AG10803 (cell line): ENCODE results near the gene SOX2.

Experiments
- DNase-seq: peaks from one replicate; pipeline ENCODE4 v3.0.0; 2010; ENCODE audit warnings: low read depth
- H3K4me3 ChIP-seq: 2 replicates; pipeline ENCODE4 v1.5.1; 2011; ENCODE audit warnings: mild to moderate bottlenecking, low read length, control low read depth
- TF ChIP-seq, protein P1 (sequence below): conservative IDR thresholded peaks from 2 replicates; pipeline ENCODE4 v1.5.1; 2011; ENCODE audit warnings: mild to moderate bottlenecking, low read length, control low read depth, inconsistent platforms

Gene SOX2

DNA sequence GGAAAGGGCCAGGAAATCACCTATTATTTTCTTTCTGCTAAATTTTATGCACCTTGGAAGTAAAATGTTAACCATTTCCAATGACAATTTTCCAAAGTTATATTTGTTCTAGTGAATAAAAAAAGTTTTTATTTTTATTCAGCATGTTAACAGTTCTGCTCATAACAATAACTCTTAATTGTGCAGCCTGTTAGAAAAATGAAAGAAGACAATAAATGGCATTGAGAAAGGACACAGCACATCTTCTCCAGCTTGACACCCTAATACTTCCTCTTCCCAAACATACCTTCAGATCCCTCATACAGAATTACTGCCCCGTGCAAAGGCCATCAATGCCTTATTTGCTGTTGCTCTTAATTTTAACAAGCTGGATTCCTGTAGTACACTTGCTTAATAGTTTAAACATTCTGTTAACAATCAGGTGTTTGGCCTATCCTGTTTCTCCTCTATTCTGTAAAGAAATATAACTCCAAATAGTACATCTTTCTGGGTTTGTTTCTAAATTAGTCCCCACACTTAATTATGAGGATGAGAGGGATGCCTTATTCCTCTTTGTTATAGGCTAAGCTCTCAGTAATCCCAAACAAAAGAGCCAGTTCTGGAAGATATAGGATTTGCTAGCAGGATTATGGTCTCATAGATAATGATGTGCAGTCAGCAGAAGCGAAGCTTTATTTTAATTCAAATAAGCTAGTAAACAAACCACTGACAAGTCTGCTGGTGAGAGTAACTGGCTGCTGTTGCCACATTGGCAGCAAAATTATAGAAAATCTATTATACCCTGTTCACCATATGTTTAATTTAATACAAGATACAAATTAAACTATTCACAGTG lies 19.2 kb upstream of the SOX2 start:
- DNase-seq, result no peak
- H3K4me3 ChIP-seq, result no peak overlapping the region
- TF ChIP-seq, protein P1, sequence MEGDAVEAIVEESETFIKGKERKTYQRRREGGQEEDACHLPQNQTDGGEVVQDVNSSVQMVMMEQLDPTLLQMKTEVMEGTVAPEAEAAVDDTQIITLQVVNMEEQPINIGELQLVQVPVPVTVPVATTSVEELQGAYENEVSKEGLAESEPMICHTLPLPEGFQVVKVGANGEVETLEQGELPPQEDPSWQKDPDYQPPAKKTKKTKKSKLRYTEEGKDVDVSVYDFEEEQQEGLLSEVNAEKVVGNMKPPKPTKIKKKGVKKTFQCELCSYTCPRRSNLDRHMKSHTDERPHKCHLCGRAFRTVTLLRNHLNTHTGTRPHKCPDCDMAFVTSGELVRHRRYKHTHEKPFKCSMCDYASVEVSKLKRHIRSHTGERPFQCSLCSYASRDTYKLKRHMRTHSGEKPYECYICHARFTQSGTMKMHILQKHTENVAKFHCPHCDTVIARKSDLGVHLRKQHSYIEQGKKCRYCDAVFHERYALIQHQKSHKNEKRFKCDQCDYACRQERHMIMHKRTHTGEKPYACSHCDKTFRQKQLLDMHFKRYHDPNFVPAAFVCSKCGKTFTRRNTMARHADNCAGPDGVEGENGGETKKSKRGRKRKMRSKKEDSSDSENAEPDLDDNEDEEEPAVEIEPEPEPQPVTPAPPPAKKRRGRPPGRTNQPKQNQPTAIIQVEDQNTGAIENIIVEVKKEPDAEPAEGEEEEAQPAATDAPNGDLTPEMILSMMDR, result no peak

DNA sequence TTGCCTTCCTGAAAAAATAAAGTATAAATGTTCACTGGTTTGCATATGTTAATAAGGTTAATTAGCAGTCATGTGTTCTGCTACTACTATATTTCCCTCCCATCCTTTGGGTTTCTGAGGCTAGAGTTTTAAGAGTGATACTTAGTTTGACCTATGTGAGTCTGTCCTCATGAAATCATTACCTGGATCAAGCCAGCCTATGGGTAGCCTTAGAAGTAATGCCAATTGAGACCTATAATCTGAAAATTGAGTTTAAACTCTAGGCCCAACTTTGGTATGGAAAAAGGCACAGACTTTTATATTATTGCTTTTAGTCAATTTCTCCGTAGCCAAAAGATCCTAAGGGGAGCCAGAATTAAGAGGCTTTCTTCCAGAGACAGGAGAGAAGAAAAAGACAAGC lies 18.4 kb upstream of the SOX2 start:
- DNase-seq, result no peak
- H3K4me3 ChIP-seq, result no peak overlapping the region
- TF ChIP-seq, protein P1, result no peak

- peak overlapping the region; percentile 17 for H3K4me3 ChIP-seq
- no peak for DNase-seq
- TF ChIP-seq, protein P1, result no peak
These were observed 16.7 kb upstream of the SOX2 start for GRCh38 chr3:181694805-181695660.

DNA sequence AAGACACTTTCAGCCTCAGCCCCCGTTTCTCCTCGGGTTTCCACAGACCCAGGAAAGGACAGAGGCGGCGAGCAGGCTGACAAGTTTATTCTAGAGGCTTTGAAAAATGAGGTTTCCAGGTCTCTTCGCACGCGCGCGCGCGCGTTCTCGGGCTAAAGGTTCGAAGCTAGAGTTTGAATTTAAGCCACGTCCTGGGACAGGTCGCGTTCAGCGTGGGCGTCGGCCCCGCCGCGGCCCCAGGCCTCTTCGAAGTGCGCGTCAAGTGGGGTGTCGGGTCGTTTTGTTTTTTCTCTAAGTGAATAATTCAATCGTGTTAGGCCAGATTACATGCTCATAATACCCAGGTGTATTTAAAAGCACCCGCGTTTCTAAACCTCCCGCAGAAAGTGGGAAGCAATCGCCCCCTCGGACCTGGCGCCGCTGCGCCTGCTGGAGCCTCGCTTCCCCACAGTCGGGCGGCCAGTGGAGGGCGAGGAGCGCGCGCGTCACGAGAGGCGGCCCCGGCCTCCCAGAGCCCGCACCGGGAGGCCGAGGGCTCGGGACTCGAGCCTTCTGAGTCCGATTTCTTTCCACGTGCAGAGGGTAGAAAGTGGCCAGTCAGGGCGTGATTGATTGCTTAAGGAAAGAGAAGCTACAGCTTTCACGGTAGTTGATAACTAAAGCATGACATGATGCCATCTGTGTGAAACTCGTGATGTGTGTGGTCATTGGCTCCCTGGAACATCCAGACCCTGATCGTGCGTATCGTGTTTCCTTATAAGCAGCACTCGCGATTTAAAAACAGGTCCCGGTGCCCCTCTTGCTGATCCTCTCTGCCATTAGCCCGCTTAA lies 15.8 kb upstream of the SOX2 start:
- TF ChIP-seq, protein P1, result no peak
- peak overlapping the region; percentile 17 for H3K4me3 ChIP-seq
- no peak for DNase-seq

GRCh38 chr3:181696626-181697230 lies 15.0 kb upstream of the SOX2 start:
- no peak overlapping the region for H3K4me3 ChIP-seq

More at GRCh38 chr3:181696626-181697230, 15.0 kb upstream of the SOX2 start:
- no peak for DNase-seq
- TF ChIP-seq, protein P1, result no peak
